ENCODE data around the gene NEDD4L. TPM values are rescaled to one million over a fixed set of nuclear protein-coding genes. Genes with fewer than 3 reads are reported as not detected.

The NEDD4L gene
- total and polyA plus RNA-seq, 4 donors, result 10.2 to 20.3 (median 13.2) TPM

DNA sequence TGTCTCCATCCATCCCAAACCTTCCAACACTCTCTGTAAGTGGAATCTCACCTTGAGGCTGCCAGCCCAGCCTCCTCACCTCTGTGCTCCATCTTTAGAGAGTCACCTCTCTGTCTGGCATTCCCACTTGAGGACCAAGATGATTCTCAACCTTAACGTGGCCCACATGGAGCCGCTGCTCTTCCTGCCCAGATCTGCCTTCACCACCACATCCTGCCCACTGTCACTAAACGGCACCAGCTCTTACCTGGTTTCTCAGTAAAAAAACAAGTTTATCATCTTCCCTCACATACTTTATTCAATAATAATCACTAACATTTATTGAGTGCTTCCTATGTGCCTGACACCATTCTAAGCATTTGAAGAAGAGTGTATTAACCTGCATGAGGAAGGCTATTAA, 80.4 kb downstream of the NEDD4L start:
- Histone ChIP-seq H3K4me1 (ENCODE audit: control insufficient read depth in 4 of 4, insufficient read depth in 4 of 4, low read length in 3 of 4) (peaks cover 3 to 13% (median 12%) of the 10 kb centered on the region in 4 donors), H3K27me3 (ENCODE audit: control insufficient read depth in 4 of 4, insufficient read depth in 4 of 4, low read length in 3 of 4) (no peaks in the 10 kb centered on the region), H3K9ac (ENCODE audit: low read depth in 1 of 2, low read length in 2 of 2) (no peak overlapping the region), H3K36me3 (ENCODE audit: control insufficient read depth in 4 of 4, insufficient read depth in 3 of 4, low read depth in 1 of 4, low read length in 3 of 4) (no peaks in the 10 kb centered on the region), H3K9me3 (ENCODE audit: control insufficient read depth in 4 of 4, low read length in 3 of 4) (no peaks in the 10 kb centered on the region), H3K4me3 (ENCODE audit: low read depth in 1 of 3, low read length in 3 of 3) (no peak overlapping the region), H3K27ac (ENCODE audit: low read depth in 1 of 2, low read length in 2 of 2) (no peak overlapping the region)
- WGBS, result 63% methylated on average over 3 of the region's 3 CpGs
- TF ChIP-seq, protein P1, sequence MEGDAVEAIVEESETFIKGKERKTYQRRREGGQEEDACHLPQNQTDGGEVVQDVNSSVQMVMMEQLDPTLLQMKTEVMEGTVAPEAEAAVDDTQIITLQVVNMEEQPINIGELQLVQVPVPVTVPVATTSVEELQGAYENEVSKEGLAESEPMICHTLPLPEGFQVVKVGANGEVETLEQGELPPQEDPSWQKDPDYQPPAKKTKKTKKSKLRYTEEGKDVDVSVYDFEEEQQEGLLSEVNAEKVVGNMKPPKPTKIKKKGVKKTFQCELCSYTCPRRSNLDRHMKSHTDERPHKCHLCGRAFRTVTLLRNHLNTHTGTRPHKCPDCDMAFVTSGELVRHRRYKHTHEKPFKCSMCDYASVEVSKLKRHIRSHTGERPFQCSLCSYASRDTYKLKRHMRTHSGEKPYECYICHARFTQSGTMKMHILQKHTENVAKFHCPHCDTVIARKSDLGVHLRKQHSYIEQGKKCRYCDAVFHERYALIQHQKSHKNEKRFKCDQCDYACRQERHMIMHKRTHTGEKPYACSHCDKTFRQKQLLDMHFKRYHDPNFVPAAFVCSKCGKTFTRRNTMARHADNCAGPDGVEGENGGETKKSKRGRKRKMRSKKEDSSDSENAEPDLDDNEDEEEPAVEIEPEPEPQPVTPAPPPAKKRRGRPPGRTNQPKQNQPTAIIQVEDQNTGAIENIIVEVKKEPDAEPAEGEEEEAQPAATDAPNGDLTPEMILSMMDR (IDR thresholded peaks at IDR 0.05; ENCODE audit: low read depth, low read length, missing input control), result no peak
- no peak for TF ChIP-seq RXRA (IDR thresholded peaks at IDR 0.05)
- TF ChIP-seq, protein P2, sequence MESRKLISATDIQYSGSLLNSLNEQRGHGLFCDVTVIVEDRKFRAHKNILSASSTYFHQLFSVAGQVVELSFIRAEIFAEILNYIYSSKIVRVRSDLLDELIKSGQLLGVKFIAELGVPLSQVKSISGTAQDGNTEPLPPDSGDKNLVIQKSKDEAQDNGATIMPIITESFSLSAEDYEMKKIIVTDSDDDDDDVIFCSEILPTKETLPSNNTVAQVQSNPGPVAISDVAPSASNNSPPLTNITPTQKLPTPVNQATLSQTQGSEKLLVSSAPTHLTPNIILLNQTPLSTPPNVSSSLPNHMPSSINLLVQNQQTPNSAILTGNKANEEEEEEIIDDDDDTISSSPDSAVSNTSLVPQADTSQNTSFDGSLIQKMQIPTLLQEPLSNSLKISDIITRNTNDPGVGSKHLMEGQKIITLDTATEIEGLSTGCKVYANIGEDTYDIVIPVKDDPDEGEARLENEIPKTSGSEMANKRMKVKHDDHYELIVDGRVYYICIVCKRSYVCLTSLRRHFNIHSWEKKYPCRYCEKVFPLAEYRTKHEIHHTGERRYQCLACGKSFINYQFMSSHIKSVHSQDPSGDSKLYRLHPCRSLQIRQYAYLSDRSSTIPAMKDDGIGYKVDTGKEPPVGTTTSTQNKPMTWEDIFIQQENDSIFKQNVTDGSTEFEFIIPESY (IDR thresholded peaks at IDR 0.05), result no peak
- no peak for TF ChIP-seq NR2F2 (IDR thresholded peaks at IDR 0.05)
- no peak for TF ChIP-seq SP1 (IDR thresholded peaks at IDR 0.05)
- TF ChIP-seq, protein P3, sequence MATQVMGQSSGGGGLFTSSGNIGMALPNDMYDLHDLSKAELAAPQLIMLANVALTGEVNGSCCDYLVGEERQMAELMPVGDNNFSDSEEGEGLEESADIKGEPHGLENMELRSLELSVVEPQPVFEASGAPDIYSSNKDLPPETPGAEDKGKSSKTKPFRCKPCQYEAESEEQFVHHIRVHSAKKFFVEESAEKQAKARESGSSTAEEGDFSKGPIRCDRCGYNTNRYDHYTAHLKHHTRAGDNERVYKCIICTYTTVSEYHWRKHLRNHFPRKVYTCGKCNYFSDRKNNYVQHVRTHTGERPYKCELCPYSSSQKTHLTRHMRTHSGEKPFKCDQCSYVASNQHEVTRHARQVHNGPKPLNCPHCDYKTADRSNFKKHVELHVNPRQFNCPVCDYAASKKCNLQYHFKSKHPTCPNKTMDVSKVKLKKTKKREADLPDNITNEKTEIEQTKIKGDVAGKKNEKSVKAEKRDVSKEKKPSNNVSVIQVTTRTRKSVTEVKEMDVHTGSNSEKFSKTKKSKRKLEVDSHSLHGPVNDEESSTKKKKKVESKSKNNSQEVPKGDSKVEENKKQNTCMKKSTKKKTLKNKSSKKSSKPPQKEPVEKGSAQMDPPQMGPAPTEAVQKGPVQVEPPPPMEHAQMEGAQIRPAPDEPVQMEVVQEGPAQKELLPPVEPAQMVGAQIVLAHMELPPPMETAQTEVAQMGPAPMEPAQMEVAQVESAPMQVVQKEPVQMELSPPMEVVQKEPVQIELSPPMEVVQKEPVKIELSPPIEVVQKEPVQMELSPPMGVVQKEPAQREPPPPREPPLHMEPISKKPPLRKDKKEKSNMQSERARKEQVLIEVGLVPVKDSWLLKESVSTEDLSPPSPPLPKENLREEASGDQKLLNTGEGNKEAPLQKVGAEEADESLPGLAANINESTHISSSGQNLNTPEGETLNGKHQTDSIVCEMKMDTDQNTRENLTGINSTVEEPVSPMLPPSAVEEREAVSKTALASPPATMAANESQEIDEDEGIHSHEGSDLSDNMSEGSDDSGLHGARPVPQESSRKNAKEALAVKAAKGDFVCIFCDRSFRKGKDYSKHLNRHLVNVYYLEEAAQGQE (IDR thresholded peaks at IDR 0.05), result no peak
- TF ChIP-seq, protein P4, sequence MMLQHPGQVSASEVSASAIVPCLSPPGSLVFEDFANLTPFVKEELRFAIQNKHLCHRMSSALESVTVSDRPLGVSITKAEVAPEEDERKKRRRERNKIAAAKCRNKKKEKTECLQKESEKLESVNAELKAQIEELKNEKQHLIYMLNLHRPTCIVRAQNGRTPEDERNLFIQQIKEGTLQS (IDR thresholded peaks at IDR 0.05), result no peak
- no peak for TF ChIP-seq RAD21 (IDR thresholded peaks at IDR 0.05)
- TF ChIP-seq HNF4A (conservative IDR thresholded peaks at IDR 0.05), result no peak
- TF ChIP-seq, protein P5, sequence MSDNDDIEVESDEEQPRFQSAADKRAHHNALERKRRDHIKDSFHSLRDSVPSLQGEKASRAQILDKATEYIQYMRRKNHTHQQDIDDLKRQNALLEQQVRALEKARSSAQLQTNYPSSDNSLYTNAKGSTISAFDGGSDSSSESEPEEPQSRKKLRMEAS (IDR thresholded peaks at IDR 0.05), result no peak
- TF ChIP-seq HNF4G (IDR thresholded peaks at IDR 0.05), result no peak
- TF ChIP-seq JUND (IDR thresholded peaks at IDR 0.05), result no peak
- TF ChIP-seq EGR1 (IDR thresholded peaks at IDR 0.05; ENCODE audit: low read depth in 2 of 2), result no peak
- TF ChIP-seq TAF1 (conservative IDR thresholded peaks at IDR 0.05), result no peak
- no peak for TF ChIP-seq YY1 (IDR thresholded peaks at IDR 0.05)
- TF ChIP-seq GABPA (IDR thresholded peaks at IDR 0.05 in 1 of 2, conservative IDR thresholded peaks at IDR 0.05 in 1 of 2), result no peak
- no peak for TF ChIP-seq FOXA2 (IDR thresholded peaks at IDR 0.05)
- no peak for TF ChIP-seq FOXA1 (IDR thresholded peaks at IDR 0.05)
- DNase-seq (ENCODE audit: low spot score), result no peak

All from liver (tissue), 9 donors.